CD4-positive, alpha-beta T cell (primary cell): ENCODE measurements around the gene TCF19. TPM values are rescaled to one million over a fixed set of nuclear protein-coding genes. Genes with fewer than 3 reads are reported as not detected.

Source experiments
- ATAC-seq: fragments of 200-7000 bp; cut with Tn5 transposase; one replicate; pipeline ENCODE4 v1.10.0; 2022; ENCODE audit warnings: mild to moderate bottlenecking; ENCODE audit not compliant: poor library complexity
- CTCF ChIA-PET: fragments of 350-600 bp; sonication (Branson Sonifier 250); formaldehyde crosslinking; loops from one replicate; lab custom pipeline; 2021; ENCODE audit warnings: antibody characterized with exemption, inconsistent platforms; lab: Charles Lee
- POLR2A ChIA-PET: fragments of 350-600 bp; sonication (Branson Sonifier 250); formaldehyde crosslinking; loops from one replicate; lab custom pipeline; 2021; ENCODE audit warnings: antibody characterized with exemption, inconsistent platforms; lab: Charles Lee
- DNase-seq, 14 experiments: peaks; one replicate each; pipeline ENCODE4 v3.0.0-alpha.2; 2013 to 2020; ENCODE audit warnings: mixed read lengths in 2 of 14
- H3K27ac ChIP-seq, 2 donors: one replicate each; pipeline versions ENCODE4 v1.5.1 to v1.7.0; 2013; ENCODE audit warnings: low read length in 2 of 2, low read depth in 1 of 2, mild to moderate bottlenecking in 1 of 2
- H3K27me3 ChIP-seq, 2 experiments: 1 replicate in 1 of 2; 2 replicates in 1 of 2; pipeline versions ENCODE4 v1.6.1 to v1.7.0; 2013; ENCODE audit warnings: low read length in 2 of 2, control low read depth in 1 of 2, mild to moderate bottlenecking in 1 of 2, moderate library complexity in 1 of 2; ENCODE audit not compliant: insufficient read depth in 2 of 2, control insufficient read depth in 1 of 2
- H3K36me3 ChIP-seq: one replicate; pipeline ENCODE4 v1.6.1; 2013; ENCODE audit warnings: low read length, control low read depth; ENCODE audit not compliant: insufficient read depth
- H3K4me1 ChIP-seq: one replicate; pipeline ENCODE4 v1.6.1; 2013; ENCODE audit warnings: low read length, control low read depth; ENCODE audit not compliant: insufficient read depth
- H3K4me3 ChIP-seq: one replicate; pipeline ENCODE4 v1.5.1; 2013; ENCODE audit warnings: mild to moderate bottlenecking, low read length, moderate library complexity
- H3K9me3 ChIP-seq, 2 experiments: 1 replicate in 1 of 2; 2 replicates in 1 of 2; pipeline versions ENCODE4 v1.6.1 to v1.7.0; 2013; ENCODE audit warnings: low read length in 2 of 2, mild to moderate bottlenecking in 2 of 2, control low read depth in 1 of 2, moderate library complexity in 1 of 2; ENCODE audit not compliant: control insufficient read depth in 1 of 2, insufficient read depth in 1 of 2
- H3K27ac Mint-ChIP-seq: one replicate; pipeline ENCODE4 v1.8.0; 2020; ENCODE audit warnings: mixed read lengths
- H3K27me3 Mint-ChIP-seq: one replicate; pipeline ENCODE4 v1.8.0; 2021; ENCODE audit warnings: mixed read lengths
- H3K36me3 Mint-ChIP-seq: one replicate; pipeline ENCODE4 v1.8.0; 2021; ENCODE audit warnings: low read depth, mixed read lengths
- H3K4me1 Mint-ChIP-seq: one replicate; pipeline ENCODE4 v1.8.0; 2021; ENCODE audit warnings: low read depth, mixed read lengths
- H3K4me3 Mint-ChIP-seq: one replicate; pipeline ENCODE4 v1.8.0; 2020; ENCODE audit warnings: mild to moderate bottlenecking, mixed read lengths
- H3K9me3 Mint-ChIP-seq: one replicate; pipeline ENCODE4 v1.8.0; 2020; ENCODE audit warnings: mixed read lengths
- CTCF ChIP-seq: fragments of 200-600 bp; IDR thresholded peaks from one replicate; pipeline ENCODE4 v1.8.0; 2022; ENCODE audit warnings: antibody characterized with exemption, mild to moderate bottlenecking
- intact Hi-C, 2 experiments: fragments of 100-400 bp; cut with DNase I in 1 of 2; cut with micrococcal nuclease in 1 of 2; formaldehyde crosslinking; loops; one replicate each; pipeline versions ENCODE4 v1.15.1 to v1.9.0; 2023 to 2025; cut with DNase I, micrococcal nuclease
- total RNA-seq, 174 experiments: library from RNA in 2 of 174; stranded (reverse) in 2 of 174; gene quantifications; one replicate each; pipeline ENCODE4 v1.2.3 and lab custom pipeline; 2021 to 2026

The TCF19 gene
- total RNA-seq, 2 experiments from 2014 or later: 3.3 to 4.1 TPM

- no peaks in the 10 kb centered on the region for H3K9me3 Mint-ChIP-seq
- peaks cover 17% of the 10 kb centered on the region for H3K36me3 Mint-ChIP-seq
- Histone ChIP-seq H3K4me1 (no peaks in the 10 kb centered on the region), H3K4me3 (no peak overlapping the region), H3K27ac (no peak overlapping the region), H3K9me3 (no peaks in the 10 kb centered on the region), H3K36me3 (peaks cover 12% of the 10 kb centered on the region), H3K27me3 (no peaks in the 10 kb centered on the region)
- no peak overlapping the region for H3K4me3 Mint-ChIP-seq
- ChIA-PET POLR2A (no interaction called here), CTCF (no interaction called here)
- intact Hi-C loops: loop anchor here in 1 of 2 experiments (5.0 kb wide), 1 partner anchor 33 kb away; no protein-coding TSS in a partner anchor
- H3K4me1 Mint-ChIP-seq: no peaks in the 10 kb centered on the region
- H3K27ac Mint-ChIP-seq: no peak overlapping the region
- no peak for DNase-seq
- ATAC-seq: no peak
- TF ChIP-seq CTCF: no peak
- no peaks in the 10 kb centered on the region for H3K27me3 Mint-ChIP-seq
Observed at GRCh38 chr6:31144296-31144969, 14.0 kb upstream of the TCF19 start.

GRCh38 chr6:31144970-31145340 is 13.4 kb upstream of the TCF19 start:
- H3K27me3 Mint-ChIP-seq: no peaks in the 10 kb centered on the region
- ChIA-PET POLR2A (no interaction called here), CTCF (no interaction called here)

GRCh38 chr6:31145386-31145785 is 13.0 kb upstream of the TCF19 start:
- Mint-ChIP-seq H3K27me3 (no peaks in the 10 kb centered on the region), H3K36me3 (peaks cover 17% of the 10 kb centered on the region), H3K27ac (no peak overlapping the region), H3K4me1 (no peaks in the 10 kb centered on the region), H3K4me3 (no peak overlapping the region), H3K9me3 (no peaks in the 10 kb centered on the region)
- CTCF ChIA-PET: no interaction called here
- Histone ChIP-seq H3K4me3 (no peak overlapping the region), H3K9me3 (no peaks in the 10 kb centered on the region), H3K27ac (no peak overlapping the region), H3K27me3 (no peaks in the 10 kb centered on the region), H3K4me1 (no peaks in the 10 kb centered on the region), H3K36me3 (peaks cover 18% of the 10 kb centered on the region)
- POLR2A ChIA-PET: interaction anchor here (1.3 kb wide), 1 partner anchor 13 kb away, joined by 3 read pairs; the partner anchor contains the start of genes CCHCR1 and TCF19
- TF ChIP-seq CTCF: no peak
- DNase-seq (no peak), ATAC-seq (no peak)
- intact Hi-C loops: no loop called here

More at GRCh38 chr6:31144970-31145340, 13.4 kb upstream of the TCF19 start:
- no peak for DNase-seq
- H3K4me3 Mint-ChIP-seq: no peak overlapping the region
- Histone ChIP-seq H3K27me3 (no peaks in the 10 kb centered on the region), H3K4me3 (no peak overlapping the region), H3K27ac (no peak overlapping the region), H3K9me3 (no peaks in the 10 kb centered on the region), H3K4me1 (no peaks in the 10 kb centered on the region), H3K36me3 (peaks cover 15% of the 10 kb centered on the region)
- no peak for TF ChIP-seq CTCF
- no peak for ATAC-seq
- no peaks in the 10 kb centered on the region for H3K9me3 Mint-ChIP-seq
- H3K36me3 Mint-ChIP-seq: peaks cover 17% of the 10 kb centered on the region
- no peaks in the 10 kb centered on the region for H3K4me1 Mint-ChIP-seq
- no peak overlapping the region for H3K27ac Mint-ChIP-seq
- intact Hi-C loops: loop anchor here in 1 of 2 experiments (5.0 kb wide), 1 partner anchor 32 kb away; no protein-coding TSS in a partner anchor
